ENCODE measurements around the gene TAB2.

DNA sequence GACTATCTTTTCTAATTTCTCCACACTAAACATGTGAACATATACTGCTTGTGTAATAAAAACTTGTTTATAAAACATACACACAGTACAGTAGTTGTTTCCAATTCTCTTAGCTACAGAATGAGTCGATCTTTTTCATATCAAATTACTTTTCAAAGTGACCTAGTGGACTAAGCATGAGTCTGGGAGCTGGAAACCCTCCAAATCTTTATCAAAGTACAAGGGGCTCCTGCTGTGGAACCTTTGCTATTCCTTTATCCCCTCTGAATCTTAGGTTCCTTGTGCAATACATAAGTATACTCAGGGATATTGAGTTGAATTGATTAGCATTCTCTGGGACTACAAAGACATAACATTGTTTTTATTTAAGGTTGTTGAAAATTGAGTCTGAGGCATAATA lies 48.7 kb upstream of the TAB2 start:
- TF ChIP-seq, protein P1, sequence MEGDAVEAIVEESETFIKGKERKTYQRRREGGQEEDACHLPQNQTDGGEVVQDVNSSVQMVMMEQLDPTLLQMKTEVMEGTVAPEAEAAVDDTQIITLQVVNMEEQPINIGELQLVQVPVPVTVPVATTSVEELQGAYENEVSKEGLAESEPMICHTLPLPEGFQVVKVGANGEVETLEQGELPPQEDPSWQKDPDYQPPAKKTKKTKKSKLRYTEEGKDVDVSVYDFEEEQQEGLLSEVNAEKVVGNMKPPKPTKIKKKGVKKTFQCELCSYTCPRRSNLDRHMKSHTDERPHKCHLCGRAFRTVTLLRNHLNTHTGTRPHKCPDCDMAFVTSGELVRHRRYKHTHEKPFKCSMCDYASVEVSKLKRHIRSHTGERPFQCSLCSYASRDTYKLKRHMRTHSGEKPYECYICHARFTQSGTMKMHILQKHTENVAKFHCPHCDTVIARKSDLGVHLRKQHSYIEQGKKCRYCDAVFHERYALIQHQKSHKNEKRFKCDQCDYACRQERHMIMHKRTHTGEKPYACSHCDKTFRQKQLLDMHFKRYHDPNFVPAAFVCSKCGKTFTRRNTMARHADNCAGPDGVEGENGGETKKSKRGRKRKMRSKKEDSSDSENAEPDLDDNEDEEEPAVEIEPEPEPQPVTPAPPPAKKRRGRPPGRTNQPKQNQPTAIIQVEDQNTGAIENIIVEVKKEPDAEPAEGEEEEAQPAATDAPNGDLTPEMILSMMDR (IDR thresholded peaks at IDR 0.05; ENCODE audit: insufficient read depth, low read depth, low read length), result no peak
- no peak for TF ChIP-seq EZH2 (IDR thresholded peaks at IDR 0.05; ENCODE audit: insufficient read depth, low read length)
